Stimulated activated naive CD8-positive, alpha-beta T cell treated with anti-CD3 and anti-CD28 coated beads, Interleukin-15, Interleukin-2, amounts not matched to agents 100 ng/mL and 50 ng/mL, for 24 hours (primary cell): ENCODE results near the gene CX3CL1.

Source experiments
- H3K27ac Mint-ChIP-seq: one replicate; pipeline ENCODE4 v1.8.0; 2021; ENCODE audit warnings: mild to moderate bottlenecking, mixed read lengths
- H3K27me3 Mint-ChIP-seq: one replicate; pipeline ENCODE4 v1.8.0; 2021; ENCODE audit warnings: mixed read lengths
- H3K36me3 Mint-ChIP-seq: one replicate; pipeline ENCODE4 v1.8.0; 2021; ENCODE audit warnings: low read depth, mixed read lengths
- H3K4me1 Mint-ChIP-seq: one replicate; pipeline ENCODE4 v1.8.0; 2021; ENCODE audit warnings: low read depth, mixed read lengths
- H3K4me3 Mint-ChIP-seq: one replicate; pipeline ENCODE4 v1.8.0; 2021; ENCODE audit warnings: mild to moderate bottlenecking, mixed read lengths
- H3K9me3 Mint-ChIP-seq: one replicate; pipeline ENCODE4 v1.8.0; 2021; ENCODE audit warnings: mixed read lengths

Gene CX3CL1

DNA sequence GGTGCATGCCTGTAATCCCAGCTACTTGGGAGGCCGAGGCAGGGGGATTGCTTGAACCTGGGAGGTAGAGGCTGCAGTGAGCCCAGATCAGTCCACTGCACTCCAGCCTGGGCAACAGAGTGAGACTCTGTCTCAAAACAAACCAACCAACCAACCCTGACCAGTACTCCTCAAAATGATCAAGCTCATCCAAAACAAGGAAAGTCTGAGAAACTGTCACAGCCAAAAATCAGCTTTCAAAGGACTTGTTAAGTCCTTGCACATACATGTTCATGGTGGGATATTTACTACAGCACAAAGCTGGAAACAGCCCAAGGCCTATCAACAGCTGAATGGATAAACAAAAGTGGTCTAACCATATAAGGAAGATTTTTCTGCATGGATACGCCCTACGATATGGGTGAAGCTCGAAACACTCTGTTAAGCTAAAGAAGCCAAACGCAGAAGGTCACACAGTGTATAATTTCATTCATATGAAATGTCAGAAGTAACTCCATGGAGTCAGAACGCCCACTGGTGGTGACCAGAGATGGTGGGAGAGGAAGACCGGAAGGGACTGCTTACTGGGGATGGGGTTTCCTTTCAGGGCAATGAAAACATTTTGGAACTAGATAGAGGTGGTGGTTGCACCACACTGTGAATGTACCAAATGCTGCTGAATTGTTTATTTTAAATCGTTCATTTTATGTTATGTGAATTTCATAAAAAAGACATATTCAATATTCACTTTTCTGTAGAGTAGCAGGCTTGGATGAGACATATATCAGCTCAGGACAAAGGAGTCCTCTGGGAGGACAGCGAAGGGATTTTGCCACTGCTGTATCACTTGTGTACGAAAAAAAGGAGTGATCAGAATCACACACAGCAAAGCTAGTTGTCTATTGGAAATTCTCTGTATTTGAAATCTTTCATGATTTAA is 50.0 kb downstream of the CX3CL1 start:
- H3K9me3 Mint-ChIP-seq, result no peaks in the 10 kb centered on the region
- H3K36me3 Mint-ChIP-seq, result peaks cover 7% of the 10 kb centered on the region
- H3K4me1 Mint-ChIP-seq, result peaks cover 20% of the 10 kb centered on the region
- H3K27me3 Mint-ChIP-seq, result no peaks in the 10 kb centered on the region
- no peak overlapping the region for H3K27ac Mint-ChIP-seq
- no peak overlapping the region for H3K4me3 Mint-ChIP-seq

GRCh38 chr16:57423152-57423551 is 50.9 kb downstream of the CX3CL1 start:
- Mint-ChIP-seq H3K27ac (no peak overlapping the region), H3K27me3 (no peaks in the 10 kb centered on the region), H3K36me3 (peaks cover 14% of the 10 kb centered on the region), H3K4me1 (peaks cover 19% of the 10 kb centered on the region), H3K9me3 (no peaks in the 10 kb centered on the region), H3K4me3 (no peak overlapping the region)

GRCh38 chr16:57424583-57424982 is 52.3 kb downstream of the CX3CL1 start:
- peaks cover 26% of the 10 kb centered on the region for H3K36me3 Mint-ChIP-seq
- H3K27me3 Mint-ChIP-seq, result no peaks in the 10 kb centered on the region
- peaks cover 8% of the 10 kb centered on the region for H3K4me1 Mint-ChIP-seq
- no peak overlapping the region for H3K4me3 Mint-ChIP-seq
- no peak overlapping the region for H3K27ac Mint-ChIP-seq
- no peaks in the 10 kb centered on the region for H3K9me3 Mint-ChIP-seq

DNA sequence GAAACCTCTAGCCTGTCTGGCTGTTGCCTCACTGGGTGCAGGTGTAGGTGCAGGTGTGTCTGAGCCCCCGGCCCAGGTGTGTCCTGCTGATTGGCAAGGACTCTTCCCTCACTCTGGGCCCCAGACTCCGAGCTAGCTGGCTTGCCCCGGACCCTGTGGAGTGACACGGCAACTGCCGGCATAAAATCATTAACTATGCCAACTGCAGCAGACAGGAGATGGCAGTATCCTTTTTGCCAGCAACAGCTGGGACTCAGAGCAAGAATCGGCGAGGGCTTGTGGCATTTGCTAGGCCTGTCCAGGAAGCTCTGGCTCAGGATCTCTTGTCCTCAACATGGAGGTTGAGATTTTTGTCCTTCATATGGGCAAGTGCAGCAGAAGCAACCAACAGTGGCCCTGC is 54.1 kb downstream of the CX3CL1 start:
- H3K4me3 Mint-ChIP-seq, result no peak overlapping the region
- H3K27me3 Mint-ChIP-seq, result no peaks in the 10 kb centered on the region
- H3K4me1 Mint-ChIP-seq, result peaks cover 6% of the 10 kb centered on the region
- no peak overlapping the region for H3K27ac Mint-ChIP-seq
- no peaks in the 10 kb centered on the region for H3K9me3 Mint-ChIP-seq
- peaks cover 43% of the 10 kb centered on the region for H3K36me3 Mint-ChIP-seq

DNA sequence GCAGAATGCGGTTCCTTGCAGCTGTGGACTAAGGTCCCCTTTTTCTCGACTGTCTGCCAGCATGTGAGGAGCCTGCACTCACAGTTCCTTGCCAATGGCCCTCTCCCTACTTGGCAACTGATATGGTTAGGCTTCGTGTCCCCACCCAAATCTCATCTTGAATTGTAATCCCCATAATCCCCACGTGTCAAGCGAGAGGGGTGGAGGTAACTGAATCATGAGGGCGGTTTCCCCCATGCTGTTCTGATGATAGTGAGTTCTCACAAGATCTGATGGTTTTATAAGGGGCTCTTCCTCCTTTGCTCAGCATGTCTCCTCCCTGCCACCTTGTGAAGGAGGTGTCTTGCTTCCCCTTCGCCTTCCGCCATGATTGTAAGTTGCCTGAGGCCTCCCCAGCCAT is 55.0 kb downstream of the CX3CL1 start:
- Mint-ChIP-seq H3K4me1 (peaks cover 3% of the 10 kb centered on the region), H3K9me3 (no peaks in the 10 kb centered on the region), H3K27ac (peak overlapping the region; percentile 45), H3K27me3 (no peaks in the 10 kb centered on the region), H3K36me3 (peaks cover 50% of the 10 kb centered on the region), H3K4me3 (no peak overlapping the region)

- Mint-ChIP-seq H3K4me3 (no peak overlapping the region), H3K36me3 (peaks cover 55% of the 10 kb centered on the region), H3K4me1 (no peaks in the 10 kb centered on the region), H3K9me3 (no peaks in the 10 kb centered on the region), H3K27me3 (no peaks in the 10 kb centered on the region), H3K27ac (no peak overlapping the region)
Measured at GRCh38 chr16:57427824-57428223, 55.5 kb downstream of the CX3CL1 start.

- no peaks in the 10 kb centered on the region for H3K9me3 Mint-ChIP-seq
- H3K4me1 Mint-ChIP-seq, result peaks cover 20% of the 10 kb centered on the region
- no peak overlapping the region for H3K4me3 Mint-ChIP-seq
- H3K27me3 Mint-ChIP-seq, result no peaks in the 10 kb centered on the region
- no peak overlapping the region for H3K27ac Mint-ChIP-seq
- peaks cover 79% of the 10 kb centered on the region for H3K36me3 Mint-ChIP-seq
Measured at GRCh38 chr16:57430955-57431354, 58.7 kb downstream of the CX3CL1 start.

DNA sequence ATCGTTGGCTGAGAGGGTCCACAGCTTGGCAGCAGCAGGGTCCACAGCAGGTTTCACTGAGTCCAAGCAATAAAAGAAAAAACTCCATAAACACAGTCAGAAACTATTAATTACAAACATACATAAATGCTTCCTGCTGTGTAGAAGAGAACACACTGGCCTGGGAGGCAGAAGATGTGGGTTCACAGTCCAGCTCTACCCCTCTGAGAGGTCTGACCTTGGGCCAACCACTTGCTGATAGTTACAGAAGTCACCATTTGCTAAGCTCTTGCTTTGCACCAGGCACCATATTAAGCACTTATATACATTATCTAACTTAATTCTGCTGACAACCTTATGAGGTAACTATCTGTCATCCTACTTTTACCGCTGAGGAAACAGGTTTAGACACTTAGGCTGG is 60.2 kb downstream of the CX3CL1 start:
- Mint-ChIP-seq H3K27ac (no peak overlapping the region), H3K27me3 (no peaks in the 10 kb centered on the region), H3K4me3 (no peak overlapping the region), H3K9me3 (no peaks in the 10 kb centered on the region), H3K4me1 (peaks cover 20% of the 10 kb centered on the region), H3K36me3 (peaks cover 85% of the 10 kb centered on the region)

GRCh38 chr16:57432989-57433388 is 60.7 kb downstream of the CX3CL1 start:
- Mint-ChIP-seq H3K9me3 (no peaks in the 10 kb centered on the region), H3K4me1 (peaks cover 20% of the 10 kb centered on the region), H3K36me3 (peaks cover 84% of the 10 kb centered on the region), H3K27me3 (no peaks in the 10 kb centered on the region), H3K4me3 (no peak overlapping the region), H3K27ac (no peak overlapping the region)

DNA sequence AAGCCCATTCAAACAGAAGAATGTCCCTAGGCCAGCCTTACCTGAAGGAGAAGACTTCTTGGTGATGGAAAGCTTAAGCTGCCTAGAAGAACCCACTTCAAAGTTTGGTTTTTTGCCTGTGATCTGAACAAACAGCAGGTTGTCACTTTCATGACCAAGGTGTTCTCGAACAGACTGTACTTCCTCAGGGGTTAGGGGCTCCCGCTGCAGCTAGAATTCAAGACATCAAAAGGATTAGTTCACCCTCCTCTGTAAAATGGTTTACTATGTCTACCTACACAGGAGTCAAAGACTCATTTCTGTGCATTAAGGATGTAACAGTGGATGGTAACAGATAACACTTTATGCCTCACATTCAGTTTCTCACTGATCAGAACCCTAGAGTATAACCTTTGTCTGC is 61.7 kb downstream of the CX3CL1 start:
- Mint-ChIP-seq H3K9me3 (no peaks in the 10 kb centered on the region), H3K27me3 (no peaks in the 10 kb centered on the region), H3K4me1 (peaks cover 20% of the 10 kb centered on the region), H3K4me3 (no peak overlapping the region), H3K27ac (no peak overlapping the region), H3K36me3 (peaks cover 86% of the 10 kb centered on the region)
